ENCODE data around the gene KISS1. TPM values are rescaled to one million over a fixed set of nuclear protein-coding genes. Genes with fewer than 3 reads are reported as not detected.

KISS1 gene
- total RNA-seq, 2 experiments from 2014 or later = not detected

GRCh38 chr1:204232526-204232925 is 36.2 kb upstream of the KISS1 start:
- no peaks in the 10 kb centered on the region for H3K79me2 ChIP-seq (ENCODE audit: insufficient read depth, low read depth, low read length)
- no peaks in the 10 kb centered on the region for H4K20me1 ChIP-seq (ENCODE audit: insufficient read depth, low read length)
- intact Hi-C loops (cut with micrococcal nuclease; ENCODE audit: unreplicated experiment) = no loop called here
- TF ChIP-seq EZH2phosphoT487 (IDR thresholded peaks at IDR 0.05; ENCODE audit: borderline replicate concordance, low read depth, low read length) = no peak
- TF ChIP-seq CTCF (conservative IDR thresholded peaks at IDR 0.05; ENCODE audit: low read length) = no peak
- POLR2A ChIA-PET = no interaction called here
- no peak overlapping the region for H3K27ac ChIP-seq (ENCODE audit: low read depth, low read length, poor library complexity, severe bottlenecking)
- DNase-seq (ENCODE audit: low spot score) = no peak
- no peak overlapping the region for H3K4me3 ChIP-seq (ENCODE audit: low read depth, low read length, poor library complexity, severe bottlenecking)
- BruUV-seq (replicated peaks) = no TSS peak
- no peaks in the 10 kb centered on the region for H3K4me1 ChIP-seq (ENCODE audit: insufficient read depth, low read length, poor library complexity, severe bottlenecking)
- H3K9me2 ChIP-seq (ENCODE audit: insufficient read depth, low read length) = no peaks in the 10 kb centered on the region
- H2AFZ ChIP-seq (ENCODE audit: low read length) = no peak overlapping the region
- no peaks in the 10 kb centered on the region for H3K9me3 ChIP-seq (ENCODE audit: low read length)
- CTCF ChIA-PET (ENCODE audit: unreplicated experiment) = no interaction called here
- no peaks in the 10 kb centered on the region for H3K36me3 ChIP-seq (ENCODE audit: insufficient read depth, low read length)
- H3K4me2 ChIP-seq (ENCODE audit: low read length) = no peak overlapping the region

GRCh38 chr1:204230211-204230610 is 33.9 kb upstream of the KISS1 start:
- TF ChIP-seq EZH2phosphoT487 (IDR thresholded peaks at IDR 0.05; ENCODE audit: borderline replicate concordance, low read depth, low read length) (no peak), CTCF (conservative IDR thresholded peaks at IDR 0.05; ENCODE audit: low read length) (no peak)
- H3K9me3 ChIP-seq (ENCODE audit: low read length) = no peaks in the 10 kb centered on the region
- H3K9me2 ChIP-seq (ENCODE audit: insufficient read depth, low read length) = no peaks in the 10 kb centered on the region
- POLR2A ChIA-PET = interaction anchor here (0.9 kb wide), 1 partner anchor 34 kb away, joined by 3 read pairs; no protein-coding TSS in a partner anchor
- no peak overlapping the region for H2AFZ ChIP-seq (ENCODE audit: low read length)
- no peak for DNase-seq (ENCODE audit: low spot score)
- no peaks in the 10 kb centered on the region for H3K36me3 ChIP-seq (ENCODE audit: insufficient read depth, low read length)
- no peak overlapping the region for H3K4me2 ChIP-seq (ENCODE audit: low read length)
- H3K79me2 ChIP-seq (ENCODE audit: insufficient read depth, low read depth, low read length) = no peaks in the 10 kb centered on the region
- H3K4me1 ChIP-seq (ENCODE audit: insufficient read depth, low read length, poor library complexity, severe bottlenecking) = no peaks in the 10 kb centered on the region
- no peaks in the 10 kb centered on the region for H4K20me1 ChIP-seq (ENCODE audit: insufficient read depth, low read length)
- no peak overlapping the region for H3K4me3 ChIP-seq (ENCODE audit: low read depth, low read length, poor library complexity, severe bottlenecking)
- no peak overlapping the region for H3K27ac ChIP-seq (ENCODE audit: low read depth, low read length, poor library complexity, severe bottlenecking)
- intact Hi-C loops (cut with micrococcal nuclease; ENCODE audit: unreplicated experiment) = no loop called here
- CTCF ChIA-PET (ENCODE audit: unreplicated experiment) = no interaction called here
- BruUV-seq (replicated peaks) = no TSS peak

GRCh38 chr1:204228896-204229295 is 32.6 kb upstream of the KISS1 start:
- H3K9me3 ChIP-seq (ENCODE audit: low read length) = no peaks in the 10 kb centered on the region
- ChIA-PET POLR2A (interaction anchor here (1.3 kb wide), 1 partner anchor 19 kb away, joined by 3 read pairs; no protein-coding TSS in a partner anchor), CTCF (ENCODE audit: unreplicated experiment) (no interaction called here)
- no peak overlapping the region for H3K4me2 ChIP-seq (ENCODE audit: low read length)
- intact Hi-C loops (cut with micrococcal nuclease; ENCODE audit: unreplicated experiment) = no loop called here
- no peak overlapping the region for H3K4me3 ChIP-seq (ENCODE audit: low read depth, low read length, poor library complexity, severe bottlenecking)
- DNase-seq (ENCODE audit: low spot score) = no peak
- no peak for TF ChIP-seq EZH2phosphoT487 (IDR thresholded peaks at IDR 0.05; ENCODE audit: borderline replicate concordance, low read depth, low read length)
- TF ChIP-seq CTCF (conservative IDR thresholded peaks at IDR 0.05; ENCODE audit: low read length) = no peak
- no peaks in the 10 kb centered on the region for H3K36me3 ChIP-seq (ENCODE audit: insufficient read depth, low read length)
- H4K20me1 ChIP-seq (ENCODE audit: insufficient read depth, low read length) = no peaks in the 10 kb centered on the region
- H3K79me2 ChIP-seq (ENCODE audit: insufficient read depth, low read depth, low read length) = no peaks in the 10 kb centered on the region
- no peak overlapping the region for H2AFZ ChIP-seq (ENCODE audit: low read length)
- H3K27ac ChIP-seq (ENCODE audit: low read depth, low read length, poor library complexity, severe bottlenecking) = no peak overlapping the region
- H3K4me1 ChIP-seq (ENCODE audit: insufficient read depth, low read length, poor library complexity, severe bottlenecking) = no peaks in the 10 kb centered on the region
- BruUV-seq (replicated peaks) = no TSS peak
- H3K9me2 ChIP-seq (ENCODE audit: insufficient read depth, low read length) = no peaks in the 10 kb centered on the region
